ENCODE results near the gene TRIOBP.

Gene TRIOBP

GRCh38 chr22:37824674-37825641, 128.1 kb downstream of the TRIOBP start:
- no peak for DNase-seq (ENCODE audit: low read depth, low spot score)
